HL-60 (cell line): ENCODE data around the gene DPYD.

Experiments used
- DNase-seq, 2 experiments: peaks; one replicate each; pipeline ENCODE4 v3.0.0-alpha.2; 2010 to 2020; ENCODE audit warnings: low read depth in 1 of 2, low spot score in 1 of 2
- H3K27ac ChIP-seq: fragments of 250-450 bp; sonication (Bioruptor Pico); replicated peaks from 2 replicates; pipeline ENCODE4 v1.5.1; 2020; ENCODE audit warnings: mild to moderate bottlenecking, moderate library complexity
- H3K27me3 ChIP-seq: fragments of 250-450 bp; sonication (Bioruptor Pico); 2 replicates; pipeline ENCODE4 v1.5.1; 2021; ENCODE audit warnings: mild to moderate bottlenecking, moderate library complexity; ENCODE audit not compliant: insufficient read depth, poor library complexity, severe bottlenecking
- H3K4me3 ChIP-seq: replicated peaks from 2 replicates; pipeline ENCODE4 v1.5.1; 2011; ENCODE audit warnings: mild to moderate bottlenecking, control low read depth, low read length; ENCODE audit not compliant: insufficient read depth
- GABPA ChIP-seq: IDR thresholded peaks from 2 replicates; pipeline ENCODE4 v1.6.1; 2012; ENCODE audit warnings: low read depth
- POLR2AphosphoS5 ChIP-seq: IDR thresholded peaks from 2 replicates; pipeline ENCODE4 v1.6.1; 2012; ENCODE audit warnings: low read depth
- SPI1 ChIP-seq: IDR thresholded peaks from 2 replicates; pipeline ENCODE4 v1.6.1; 2012; ENCODE audit warnings: low read depth, mild to moderate bottlenecking, borderline replicate concordance
- TF ChIP-seq, protein P1 (sequence below): IDR thresholded peaks from 2 replicates; pipeline ENCODE4 v1.6.1; 2012; ENCODE audit warnings: low read depth; ENCODE audit not compliant: insufficient replicate concordance
- TF ChIP-seq, protein P2 (sequence below): IDR thresholded peaks from one replicate; pipeline ENCODE4 v1.5.1; 2011; ENCODE audit warnings: low read length, control low read depth, inconsistent platforms; ENCODE audit not compliant: insufficient read depth

The DPYD gene

GRCh38 chr1:97046765-97047420 is 873.9 kb downstream of the DPYD start:
- no peak for DNase-seq
- no peak overlapping the region for H3K4me3 ChIP-seq
- TF ChIP-seq, protein P1, sequence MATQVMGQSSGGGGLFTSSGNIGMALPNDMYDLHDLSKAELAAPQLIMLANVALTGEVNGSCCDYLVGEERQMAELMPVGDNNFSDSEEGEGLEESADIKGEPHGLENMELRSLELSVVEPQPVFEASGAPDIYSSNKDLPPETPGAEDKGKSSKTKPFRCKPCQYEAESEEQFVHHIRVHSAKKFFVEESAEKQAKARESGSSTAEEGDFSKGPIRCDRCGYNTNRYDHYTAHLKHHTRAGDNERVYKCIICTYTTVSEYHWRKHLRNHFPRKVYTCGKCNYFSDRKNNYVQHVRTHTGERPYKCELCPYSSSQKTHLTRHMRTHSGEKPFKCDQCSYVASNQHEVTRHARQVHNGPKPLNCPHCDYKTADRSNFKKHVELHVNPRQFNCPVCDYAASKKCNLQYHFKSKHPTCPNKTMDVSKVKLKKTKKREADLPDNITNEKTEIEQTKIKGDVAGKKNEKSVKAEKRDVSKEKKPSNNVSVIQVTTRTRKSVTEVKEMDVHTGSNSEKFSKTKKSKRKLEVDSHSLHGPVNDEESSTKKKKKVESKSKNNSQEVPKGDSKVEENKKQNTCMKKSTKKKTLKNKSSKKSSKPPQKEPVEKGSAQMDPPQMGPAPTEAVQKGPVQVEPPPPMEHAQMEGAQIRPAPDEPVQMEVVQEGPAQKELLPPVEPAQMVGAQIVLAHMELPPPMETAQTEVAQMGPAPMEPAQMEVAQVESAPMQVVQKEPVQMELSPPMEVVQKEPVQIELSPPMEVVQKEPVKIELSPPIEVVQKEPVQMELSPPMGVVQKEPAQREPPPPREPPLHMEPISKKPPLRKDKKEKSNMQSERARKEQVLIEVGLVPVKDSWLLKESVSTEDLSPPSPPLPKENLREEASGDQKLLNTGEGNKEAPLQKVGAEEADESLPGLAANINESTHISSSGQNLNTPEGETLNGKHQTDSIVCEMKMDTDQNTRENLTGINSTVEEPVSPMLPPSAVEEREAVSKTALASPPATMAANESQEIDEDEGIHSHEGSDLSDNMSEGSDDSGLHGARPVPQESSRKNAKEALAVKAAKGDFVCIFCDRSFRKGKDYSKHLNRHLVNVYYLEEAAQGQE = no peak
- no peak for TF ChIP-seq GABPA
- TF ChIP-seq SPI1 = no peak
- TF ChIP-seq POLR2AphosphoS5 = no peak
- TF ChIP-seq, protein P2, sequence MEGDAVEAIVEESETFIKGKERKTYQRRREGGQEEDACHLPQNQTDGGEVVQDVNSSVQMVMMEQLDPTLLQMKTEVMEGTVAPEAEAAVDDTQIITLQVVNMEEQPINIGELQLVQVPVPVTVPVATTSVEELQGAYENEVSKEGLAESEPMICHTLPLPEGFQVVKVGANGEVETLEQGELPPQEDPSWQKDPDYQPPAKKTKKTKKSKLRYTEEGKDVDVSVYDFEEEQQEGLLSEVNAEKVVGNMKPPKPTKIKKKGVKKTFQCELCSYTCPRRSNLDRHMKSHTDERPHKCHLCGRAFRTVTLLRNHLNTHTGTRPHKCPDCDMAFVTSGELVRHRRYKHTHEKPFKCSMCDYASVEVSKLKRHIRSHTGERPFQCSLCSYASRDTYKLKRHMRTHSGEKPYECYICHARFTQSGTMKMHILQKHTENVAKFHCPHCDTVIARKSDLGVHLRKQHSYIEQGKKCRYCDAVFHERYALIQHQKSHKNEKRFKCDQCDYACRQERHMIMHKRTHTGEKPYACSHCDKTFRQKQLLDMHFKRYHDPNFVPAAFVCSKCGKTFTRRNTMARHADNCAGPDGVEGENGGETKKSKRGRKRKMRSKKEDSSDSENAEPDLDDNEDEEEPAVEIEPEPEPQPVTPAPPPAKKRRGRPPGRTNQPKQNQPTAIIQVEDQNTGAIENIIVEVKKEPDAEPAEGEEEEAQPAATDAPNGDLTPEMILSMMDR = no peak
- H3K27ac ChIP-seq = no peak overlapping the region
- no peaks in the 10 kb centered on the region for H3K27me3 ChIP-seq

DNA sequence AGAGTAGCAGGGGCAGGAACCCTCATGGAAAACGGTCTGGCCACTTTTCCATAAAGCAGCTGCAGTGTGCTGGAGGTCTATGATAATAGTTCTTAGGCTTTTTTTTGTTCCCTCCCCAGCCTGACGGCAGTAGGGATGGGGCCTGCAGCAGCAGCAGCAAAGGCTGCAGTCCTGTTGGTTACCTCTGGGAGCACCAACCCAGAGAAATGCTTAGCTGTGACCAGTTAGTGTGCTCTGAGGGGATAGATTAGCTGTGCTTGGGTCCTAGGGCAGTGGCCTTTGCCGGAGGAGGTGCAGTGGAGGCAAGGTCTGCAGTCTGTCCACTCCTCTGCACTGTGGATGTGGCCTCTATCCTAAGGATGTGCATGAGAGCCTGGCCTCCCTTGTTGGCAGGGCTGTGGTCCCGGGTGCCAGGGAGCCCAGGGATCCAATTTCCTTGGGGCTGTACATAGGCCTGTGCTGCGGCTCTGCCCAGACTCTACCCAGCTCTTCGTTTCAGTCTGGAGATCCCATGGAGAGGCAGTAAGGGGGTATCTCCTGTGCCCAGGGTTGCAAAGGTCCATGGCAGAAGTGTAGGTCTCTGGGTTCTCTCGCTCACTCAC is 876.6 kb downstream of the DPYD start:
- H3K27me3 ChIP-seq = no peaks in the 10 kb centered on the region
- TF ChIP-seq SPI1 (no peak), POLR2AphosphoS5 (no peak), GABPA (no peak)
- TF ChIP-seq, protein P2 = no peak
- TF ChIP-seq, protein P1 = no peak
- no peak overlapping the region for H3K27ac ChIP-seq
- DNase-seq = no peak
- no peak overlapping the region for H3K4me3 ChIP-seq

- TF ChIP-seq, protein P1 = no peak
- TF ChIP-seq POLR2AphosphoS5 (no peak), SPI1 (no peak), GABPA (no peak)
- TF ChIP-seq, protein P2 = no peak
- DNase-seq = no peak
- Histone ChIP-seq H3K27ac (no peak overlapping the region), H3K4me3 (no peak overlapping the region), H3K27me3 (no peaks in the 10 kb centered on the region)
These were observed 878.3 kb downstream of the DPYD start for GRCh38 chr1:97042551-97042950.
